ENCODE measurements around the gene SLIT3. TPM values are rescaled to one million over a fixed set of nuclear protein-coding genes. Genes with fewer than 3 reads are reported as not detected.

Gene SLIT3
- total and polyA plus RNA-seq, 4 donors, result 4.6 to 48.5 (median 19.8) TPM

DNA sequence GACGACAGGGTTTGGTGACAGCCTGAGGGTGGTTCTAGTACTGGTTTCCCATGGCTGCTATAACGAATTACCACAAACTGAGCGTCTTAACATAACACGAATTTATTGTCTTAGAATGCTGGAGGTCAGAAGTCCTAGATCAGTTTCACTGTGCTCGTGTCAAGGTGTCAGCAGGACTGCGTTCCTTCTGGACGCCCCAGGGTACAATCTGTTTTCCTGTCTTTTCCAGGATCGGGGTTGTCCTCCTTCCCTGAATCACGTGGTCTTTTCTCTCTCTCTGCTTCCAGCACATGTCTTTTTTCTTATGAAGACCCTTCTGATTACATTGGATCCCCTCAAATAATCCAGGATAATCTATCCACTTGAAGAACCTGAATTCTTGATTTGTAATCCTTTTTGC is 430.0 kb downstream of the SLIT3 start:
- TF ChIP-seq, protein P1, sequence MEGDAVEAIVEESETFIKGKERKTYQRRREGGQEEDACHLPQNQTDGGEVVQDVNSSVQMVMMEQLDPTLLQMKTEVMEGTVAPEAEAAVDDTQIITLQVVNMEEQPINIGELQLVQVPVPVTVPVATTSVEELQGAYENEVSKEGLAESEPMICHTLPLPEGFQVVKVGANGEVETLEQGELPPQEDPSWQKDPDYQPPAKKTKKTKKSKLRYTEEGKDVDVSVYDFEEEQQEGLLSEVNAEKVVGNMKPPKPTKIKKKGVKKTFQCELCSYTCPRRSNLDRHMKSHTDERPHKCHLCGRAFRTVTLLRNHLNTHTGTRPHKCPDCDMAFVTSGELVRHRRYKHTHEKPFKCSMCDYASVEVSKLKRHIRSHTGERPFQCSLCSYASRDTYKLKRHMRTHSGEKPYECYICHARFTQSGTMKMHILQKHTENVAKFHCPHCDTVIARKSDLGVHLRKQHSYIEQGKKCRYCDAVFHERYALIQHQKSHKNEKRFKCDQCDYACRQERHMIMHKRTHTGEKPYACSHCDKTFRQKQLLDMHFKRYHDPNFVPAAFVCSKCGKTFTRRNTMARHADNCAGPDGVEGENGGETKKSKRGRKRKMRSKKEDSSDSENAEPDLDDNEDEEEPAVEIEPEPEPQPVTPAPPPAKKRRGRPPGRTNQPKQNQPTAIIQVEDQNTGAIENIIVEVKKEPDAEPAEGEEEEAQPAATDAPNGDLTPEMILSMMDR (IDR thresholded peaks at IDR 0.05; ENCODE audit: control extremely low read depth, extremely low read depth), result no peak
- no peak overlapping the region for H3K4me3 ChIP-seq
- H3K9me3 ChIP-seq (ENCODE audit: control insufficient read depth in 4 of 4, insufficient read depth in 3 of 4, low read length in 3 of 4), result no peaks in the 10 kb centered on the region
- no peaks in the 10 kb centered on the region for H3K4me1 ChIP-seq (ENCODE audit: control insufficient read depth in 5 of 5, insufficient read depth in 5 of 5, low read length in 5 of 5)
- ATAC-seq (ENCODE audit: insufficient read depth, low FRiP score) (no peak), DNase-seq (no peak)
- H3K27ac ChIP-seq (ENCODE audit: low read depth in 1 of 2, low read length in 1 of 2), result no peak overlapping the region
- 59 to 66% methylated on average over 9 of the region's 9 CpGs for whole genome bisulfite sequencing, 2 donors
- no peaks in the 10 kb centered on the region for H3K36me3 ChIP-seq (ENCODE audit: control insufficient read depth in 4 of 4, insufficient read depth in 4 of 4, low read length in 4 of 4)
- H3K27me3 ChIP-seq (ENCODE audit: control insufficient read depth in 3 of 3, insufficient read depth in 3 of 3, low read length in 2 of 3), result peaks cover 0 to 25% (median 0%) of the 10 kb centered on the region in 3 donors
- H3K9ac ChIP-seq (ENCODE audit: insufficient read depth in 1 of 2, low read length in 2 of 2), result no peak overlapping the region

DNA sequence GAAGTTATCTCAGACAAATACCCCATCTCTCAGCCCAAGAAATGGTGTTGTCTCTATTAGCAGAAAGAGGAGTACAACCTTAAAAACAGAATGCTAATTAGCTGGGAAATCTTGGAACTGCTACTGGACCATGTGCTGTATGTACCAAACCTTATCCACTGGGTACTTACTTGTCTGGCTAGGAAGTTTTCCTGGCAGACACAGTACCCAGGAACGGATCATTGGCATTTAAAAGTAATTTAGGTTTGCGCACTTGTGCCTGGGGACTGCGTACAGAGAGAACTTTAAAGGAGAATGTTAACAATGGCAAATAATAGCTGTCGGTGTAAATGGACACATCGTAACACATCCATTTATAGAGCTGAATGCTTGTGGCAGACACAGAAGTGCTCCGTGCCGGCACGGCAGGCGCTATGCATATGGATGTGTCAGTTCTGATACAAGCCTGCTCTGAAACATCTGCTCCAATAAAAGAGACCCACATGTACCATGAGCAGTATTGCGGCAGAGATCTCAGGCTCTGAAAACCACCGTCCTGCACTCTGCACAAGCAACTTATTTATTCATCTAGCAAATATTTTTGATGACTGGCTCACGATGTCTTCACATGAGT is 431.2 kb downstream of the SLIT3 start:
- Histone ChIP-seq H3K9ac (ENCODE audit: insufficient read depth in 1 of 2, low read length in 2 of 2) (no peak overlapping the region), H3K4me3 (no peak overlapping the region), H3K4me1 (ENCODE audit: control insufficient read depth in 5 of 5, insufficient read depth in 5 of 5, low read length in 5 of 5) (no peaks in the 10 kb centered on the region), H3K27ac (ENCODE audit: low read depth in 1 of 2, low read length in 1 of 2) (no peak overlapping the region), H3K27me3 (ENCODE audit: control insufficient read depth in 3 of 3, insufficient read depth in 3 of 3, low read length in 2 of 3) (peaks cover 0 to 22% (median 0%) of the 10 kb centered on the region in 3 donors), H3K36me3 (ENCODE audit: control insufficient read depth in 4 of 4, insufficient read depth in 4 of 4, low read length in 4 of 4) (no peaks in the 10 kb centered on the region), H3K9me3 (ENCODE audit: control insufficient read depth in 4 of 4, insufficient read depth in 3 of 4, low read length in 3 of 4) (no peaks in the 10 kb centered on the region)
- DNase-seq, result no peak
- no peak for ATAC-seq (ENCODE audit: insufficient read depth, low FRiP score)
- TF ChIP-seq, protein P1 (IDR thresholded peaks at IDR 0.05; ENCODE audit: control extremely low read depth, extremely low read depth), result no peak
- WGBS, 2 donors, result 76 to 92% methylated on average over 12 of the region's 12 CpGs

DNA sequence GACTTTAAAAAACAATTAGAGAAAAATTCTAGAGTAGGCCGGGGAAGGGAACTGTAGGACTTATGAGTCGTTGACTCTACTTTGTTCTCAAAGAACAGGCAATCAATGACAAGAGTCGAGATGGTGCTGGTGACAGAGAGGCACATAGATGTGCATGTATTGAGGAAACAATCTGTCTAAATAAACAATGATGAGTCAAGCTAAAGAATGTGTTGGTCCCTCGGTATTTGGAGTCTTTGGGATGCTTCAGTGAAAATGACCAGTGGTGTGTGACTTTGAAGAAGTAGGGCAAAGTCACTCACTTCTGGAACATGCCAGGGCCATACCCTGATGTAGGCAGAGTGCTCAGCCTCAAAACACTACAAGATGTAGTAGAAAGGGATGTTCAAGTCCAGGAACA is 433.7 kb downstream of the SLIT3 start:
- H3K36me3 ChIP-seq (ENCODE audit: control insufficient read depth in 4 of 4, insufficient read depth in 4 of 4, low read length in 4 of 4), result no peaks in the 10 kb centered on the region
- WGBS, 2 donors, result 78 to 86% methylated on average over 4 of the region's 4 CpGs
- DNase-seq (no peak), ATAC-seq (ENCODE audit: insufficient read depth, low FRiP score) (no peak)
- no peak overlapping the region for H3K4me3 ChIP-seq
- no peak overlapping the region for H3K27ac ChIP-seq (ENCODE audit: low read depth in 1 of 2, low read length in 1 of 2)
- no peaks in the 10 kb centered on the region for H3K9me3 ChIP-seq (ENCODE audit: control insufficient read depth in 4 of 4, insufficient read depth in 3 of 4, low read length in 3 of 4)
- H3K4me1 ChIP-seq (ENCODE audit: control insufficient read depth in 5 of 5, insufficient read depth in 5 of 5, low read length in 5 of 5), result no peaks in the 10 kb centered on the region
- peaks cover 0 to 20% (median 0%) of the 10 kb centered on the region in 3 donors for H3K27me3 ChIP-seq (ENCODE audit: control insufficient read depth in 3 of 3, insufficient read depth in 3 of 3, low read length in 2 of 3)
- no peak overlapping the region for H3K9ac ChIP-seq (ENCODE audit: insufficient read depth in 1 of 2, low read length in 2 of 2)
- TF ChIP-seq, protein P1 (IDR thresholded peaks at IDR 0.05; ENCODE audit: control extremely low read depth, extremely low read depth), result no peak

DNA sequence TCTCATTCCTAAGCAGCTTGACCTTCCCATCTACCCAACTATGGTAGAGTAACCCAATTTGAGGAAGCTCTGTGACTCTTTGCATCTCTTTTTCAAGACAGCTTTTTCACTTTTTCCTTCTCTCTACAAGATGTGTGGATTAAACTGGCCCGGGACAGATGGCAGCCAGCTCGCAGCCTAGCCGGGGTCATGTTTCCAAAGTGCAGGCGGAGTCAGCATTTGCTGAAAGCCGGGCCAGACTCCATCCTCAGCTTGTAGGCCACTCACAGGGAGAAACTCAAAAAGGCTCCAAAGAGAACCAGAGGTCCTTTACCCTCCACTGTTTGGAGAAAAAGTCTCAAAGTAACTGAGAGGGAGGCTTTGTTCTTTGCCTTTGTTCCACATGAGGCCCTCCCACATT is 435.0 kb downstream of the SLIT3 start:
- peaks cover 0 to 24% (median 0%) of the 10 kb centered on the region in 3 donors for H3K27me3 ChIP-seq (ENCODE audit: control insufficient read depth in 3 of 3, insufficient read depth in 3 of 3, low read length in 2 of 3)
- no peak overlapping the region for H3K27ac ChIP-seq (ENCODE audit: low read depth in 1 of 2, low read length in 1 of 2)
- 52 to 70% methylated on average over 5 of the region's 5 CpGs for WGBS, 2 donors
- H3K9me3 ChIP-seq (ENCODE audit: control insufficient read depth in 4 of 4, insufficient read depth in 3 of 4, low read length in 3 of 4), result peaks cover 0 to 3% (median 0%) of the 10 kb centered on the region in 4 donors
- no peak for ATAC-seq (ENCODE audit: insufficient read depth, low FRiP score)
- TF ChIP-seq, protein P1 (IDR thresholded peaks at IDR 0.05; ENCODE audit: control extremely low read depth, extremely low read depth), result no peak
- peak; percentile 55 to 70 (median 63) for DNase-seq
- no peak overlapping the region for H3K4me3 ChIP-seq
- H3K4me1 ChIP-seq (ENCODE audit: control insufficient read depth in 5 of 5, insufficient read depth in 5 of 5, low read length in 5 of 5), result no peaks in the 10 kb centered on the region
- no peaks in the 10 kb centered on the region for H3K36me3 ChIP-seq (ENCODE audit: control insufficient read depth in 4 of 4, insufficient read depth in 4 of 4, low read length in 4 of 4)
- H3K9ac ChIP-seq (ENCODE audit: insufficient read depth in 1 of 2, low read length in 2 of 2), result no peak overlapping the region
